ENCODE measurements around the gene SAMD3.

GRCh38 chr6:130223508-130223907, 757 bp upstream of the SAMD3 start:
- TF ChIP-seq CEBPB (IDR thresholded peaks at IDR 0.05; ENCODE audit: borderline replicate concordance, low read depth, low read length), result no peak
- TF ChIP-seq KMT2B (CRISPR knock-in tag; IDR thresholded peaks at IDR 0.05), result no peak
- TF ChIP-seq, protein P1, sequence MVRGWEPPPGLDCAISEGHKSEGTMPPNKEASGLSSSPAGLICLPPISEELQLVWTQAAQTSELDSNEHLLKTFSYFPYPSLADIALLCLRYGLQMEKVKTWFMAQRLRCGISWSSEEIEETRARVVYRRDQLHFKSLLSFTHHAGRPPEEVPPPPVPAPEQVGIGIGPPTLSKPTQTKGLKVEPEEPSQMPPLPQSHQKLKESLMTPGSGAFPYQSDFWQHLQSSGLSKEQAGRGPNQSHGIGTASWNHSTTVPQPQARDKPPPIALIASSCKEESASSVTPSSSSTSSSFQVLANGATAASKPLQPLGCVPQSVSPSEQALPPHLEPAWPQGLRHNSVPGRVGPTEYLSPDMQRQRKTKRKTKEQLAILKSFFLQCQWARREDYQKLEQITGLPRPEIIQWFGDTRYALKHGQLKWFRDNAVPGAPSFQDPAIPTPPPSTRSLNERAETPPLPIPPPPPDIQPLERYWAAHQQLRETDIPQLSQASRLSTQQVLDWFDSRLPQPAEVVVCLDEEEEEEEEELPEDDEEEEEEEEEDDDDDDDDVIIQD (CRISPR knock-in tag; IDR thresholded peaks at IDR 0.05; ENCODE audit: low read depth), result no peak
- no peak for TF ChIP-seq HDAC6 (IDR thresholded peaks at IDR 0.05; ENCODE audit: low read depth, low read length)
- no peak for TF ChIP-seq DR1 (CRISPR knock-in tag; IDR thresholded peaks at IDR 0.05)
- TF ChIP-seq ZNF180 (CRISPR knock-in tag; IDR thresholded peaks at IDR 0.05; ENCODE audit: borderline replicate concordance, low read depth), result no peak
- TF ChIP-seq HNRNPH1 (optimal IDR thresholded peaks at IDR 0.05; ENCODE audit: low read depth, low read length), result no peak
- no peak for TF ChIP-seq ARHGAP35 (CRISPR knock-in tag; IDR thresholded peaks at IDR 0.05; ENCODE audit: borderline replicate concordance)
- no peak for TF ChIP-seq USF2 (IDR thresholded peaks at IDR 0.05; ENCODE audit: low read depth, low read length)
- no peak for TF ChIP-seq USF2 (CRISPR knock-in tag; IDR thresholded peaks at IDR 0.05; ENCODE audit: borderline replicate concordance)
- TF ChIP-seq, protein P2, sequence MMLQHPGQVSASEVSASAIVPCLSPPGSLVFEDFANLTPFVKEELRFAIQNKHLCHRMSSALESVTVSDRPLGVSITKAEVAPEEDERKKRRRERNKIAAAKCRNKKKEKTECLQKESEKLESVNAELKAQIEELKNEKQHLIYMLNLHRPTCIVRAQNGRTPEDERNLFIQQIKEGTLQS (CRISPR knock-in tag; IDR thresholded peaks at IDR 0.05), result no peak
